BJ (cell line): ENCODE data around the gene SFTA2. TPM values are rescaled to one million over a fixed set of nuclear protein-coding genes. Genes with fewer than 3 reads are reported as not detected.

Source experiments
- CTCF ChIA-PET: fragments of 350-600 bp; formaldehyde crosslinking; extraction: SDS; loops from one replicate; lab custom pipeline; 2021; ENCODE audit warnings: antibody characterized with exemption, inconsistent platforms; lab: Yijun Ruan, JAX
- POLR2A ChIA-PET: fragments of 300-600 bp; sonication (Branson Sonifier 250); formaldehyde crosslinking; extraction: SDS; loops from one replicate; lab custom pipeline; 2021; ENCODE audit warnings: antibody characterized with exemption; lab: Charles Lee
- DNase-seq: peaks from one replicate; pipeline ENCODE4 v3.0.0-alpha.2; 2011; ENCODE audit warnings: low read depth
- H3K27me3 ChIP-seq: 2 replicates; pipeline ENCODE4 v1.6.0; 2011; ENCODE audit warnings: low read length; ENCODE audit not compliant: control insufficient read depth, insufficient read depth
- H3K36me3 ChIP-seq: 2 replicates; pipeline ENCODE4 v1.5.1; 2011; ENCODE audit warnings: low read length; ENCODE audit not compliant: control insufficient read depth, insufficient read depth
- H3K4me3 ChIP-seq: 2 replicates; pipeline ENCODE4 v1.5.1; 2011; ENCODE audit warnings: low read depth, mild to moderate bottlenecking, control low read depth, low read length
- polyA plus RNA-seq: library from polyadenylated mRNA; depleted of rRNA; stranded (reverse); fragments of >200 nt; gene quantifications from 2 replicates; pipeline ENCODE4 v1.2.3, GENCODE V29; 2011
- TF ChIP-seq, protein P1 (sequence below): IDR thresholded peaks from 2 replicates; pipeline ENCODE4 v1.5.1; 2011; ENCODE audit warnings: low read depth, mild to moderate bottlenecking, control low read depth, inconsistent platforms, low read length, moderate library complexity; ENCODE audit not compliant: insufficient read depth

The SFTA2 gene
- polyA plus RNA-seq, 1 experiment, result not detected

DNA sequence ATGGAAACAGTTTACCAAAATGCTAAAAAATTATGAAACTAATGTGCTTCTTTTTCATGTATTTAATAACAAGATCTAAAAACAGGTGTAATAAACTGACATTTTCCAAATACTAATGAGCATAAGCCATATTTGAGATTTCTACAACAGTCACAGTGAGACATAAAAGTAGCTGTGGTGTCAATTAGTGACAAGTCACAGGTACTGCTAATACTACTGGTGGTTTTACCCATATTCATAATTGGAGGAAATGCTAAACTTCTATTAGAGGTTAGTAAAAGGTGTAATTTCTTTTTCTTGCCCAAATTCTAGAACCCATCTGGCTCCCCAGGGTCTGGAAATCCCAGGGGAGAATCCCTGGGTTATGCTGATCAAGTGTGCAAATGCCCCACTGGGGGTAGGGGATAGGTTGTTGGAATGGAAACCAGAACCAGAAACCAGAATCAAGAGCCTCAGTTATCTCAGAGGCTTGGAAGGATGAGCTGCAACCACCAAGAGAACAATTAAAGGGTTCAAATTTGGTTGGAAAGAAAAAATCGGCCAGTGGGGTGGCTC lies 31.0 kb downstream of the SFTA2 start:
- no peak for DNase-seq
- ChIA-PET POLR2A (no interaction called here), CTCF (interaction anchor here (0.7 to 0.8 kb wide), 2 partner anchors 13 to 22 kb away, joined by 3 read pairs; partner anchors contain the start of gene VARS2)
- Histone ChIP-seq H3K36me3 (peaks cover 20% of the 10 kb centered on the region), H3K27me3 (no peaks in the 10 kb centered on the region), H3K4me3 (no peak overlapping the region)
- TF ChIP-seq, protein P1, sequence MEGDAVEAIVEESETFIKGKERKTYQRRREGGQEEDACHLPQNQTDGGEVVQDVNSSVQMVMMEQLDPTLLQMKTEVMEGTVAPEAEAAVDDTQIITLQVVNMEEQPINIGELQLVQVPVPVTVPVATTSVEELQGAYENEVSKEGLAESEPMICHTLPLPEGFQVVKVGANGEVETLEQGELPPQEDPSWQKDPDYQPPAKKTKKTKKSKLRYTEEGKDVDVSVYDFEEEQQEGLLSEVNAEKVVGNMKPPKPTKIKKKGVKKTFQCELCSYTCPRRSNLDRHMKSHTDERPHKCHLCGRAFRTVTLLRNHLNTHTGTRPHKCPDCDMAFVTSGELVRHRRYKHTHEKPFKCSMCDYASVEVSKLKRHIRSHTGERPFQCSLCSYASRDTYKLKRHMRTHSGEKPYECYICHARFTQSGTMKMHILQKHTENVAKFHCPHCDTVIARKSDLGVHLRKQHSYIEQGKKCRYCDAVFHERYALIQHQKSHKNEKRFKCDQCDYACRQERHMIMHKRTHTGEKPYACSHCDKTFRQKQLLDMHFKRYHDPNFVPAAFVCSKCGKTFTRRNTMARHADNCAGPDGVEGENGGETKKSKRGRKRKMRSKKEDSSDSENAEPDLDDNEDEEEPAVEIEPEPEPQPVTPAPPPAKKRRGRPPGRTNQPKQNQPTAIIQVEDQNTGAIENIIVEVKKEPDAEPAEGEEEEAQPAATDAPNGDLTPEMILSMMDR, result no peak

DNA sequence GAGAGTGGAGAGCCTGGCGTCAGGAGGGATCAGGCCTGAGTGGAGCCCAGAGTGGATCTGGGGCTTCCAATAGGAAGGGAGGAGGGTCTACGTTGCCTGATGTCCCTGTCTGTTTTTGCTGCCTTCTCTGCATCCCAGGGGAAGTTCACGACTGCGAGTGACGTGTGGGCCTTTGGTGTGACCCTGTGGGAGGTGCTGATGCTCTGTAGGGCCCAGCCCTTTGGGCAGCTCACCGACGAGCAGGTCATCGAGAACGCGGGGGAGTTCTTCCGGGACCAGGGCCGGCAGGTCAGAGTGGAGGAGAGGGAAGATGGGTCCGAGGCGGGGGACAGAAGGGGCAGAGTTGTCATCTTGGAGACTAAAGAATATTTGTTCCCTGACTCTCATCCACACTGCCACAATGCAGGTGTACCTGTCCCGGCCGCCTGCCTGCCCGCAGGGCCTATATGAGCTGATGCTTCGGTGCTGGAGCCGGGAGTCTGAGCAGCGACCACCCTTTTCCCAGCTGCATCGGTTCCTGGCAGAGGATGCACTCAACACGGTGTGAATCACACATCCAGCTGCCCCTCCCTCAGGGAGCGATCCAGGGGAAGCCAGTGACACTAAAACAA lies 33.1 kb downstream of the SFTA2 start:
- H3K36me3 ChIP-seq, result peaks cover 27% of the 10 kb centered on the region
- POLR2A ChIA-PET, result no interaction called here
- no peak for DNase-seq
- H3K27me3 ChIP-seq, result no peaks in the 10 kb centered on the region
- TF ChIP-seq, protein P1, result no peak
- no peak overlapping the region for H3K4me3 ChIP-seq
- CTCF ChIA-PET, result interaction anchor here (0.9 to 2.8 kb wide), 3 partner anchors 10 to 181 kb away, joined by 3 to 7 read pairs (median 3); no protein-coding TSS in a partner anchor

DNA sequence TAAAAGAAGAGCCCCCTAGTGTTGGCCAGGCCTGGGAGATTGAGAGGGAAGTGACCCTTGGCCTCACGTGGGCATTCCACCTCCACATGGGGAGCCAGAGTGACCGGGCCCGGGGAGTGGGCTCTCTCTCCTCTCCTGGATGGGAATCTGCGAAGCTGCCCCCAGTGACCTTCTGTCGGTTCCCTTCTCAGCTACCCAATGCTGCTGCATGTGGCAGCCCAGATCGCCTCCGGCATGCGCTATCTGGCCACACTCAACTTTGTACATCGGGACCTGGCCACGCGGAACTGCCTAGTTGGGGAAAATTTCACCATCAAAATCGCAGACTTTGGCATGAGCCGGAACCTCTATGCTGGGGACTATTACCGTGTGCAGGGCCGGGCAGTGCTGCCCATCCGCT lies 34.1 kb downstream of the SFTA2 start:
- no peak overlapping the region for H3K4me3 ChIP-seq
- DNase-seq, result no peak
- ChIA-PET CTCF (interaction anchor here (0.9 to 2.8 kb wide), 2 partner anchors 9 to 182 kb away, joined by 3 to 7 read pairs; no protein-coding TSS in a partner anchor), POLR2A (no interaction called here)
- H3K36me3 ChIP-seq, result peaks cover 31% of the 10 kb centered on the region
- TF ChIP-seq, protein P1, result no peak
- H3K27me3 ChIP-seq, result no peaks in the 10 kb centered on the region

DNA sequence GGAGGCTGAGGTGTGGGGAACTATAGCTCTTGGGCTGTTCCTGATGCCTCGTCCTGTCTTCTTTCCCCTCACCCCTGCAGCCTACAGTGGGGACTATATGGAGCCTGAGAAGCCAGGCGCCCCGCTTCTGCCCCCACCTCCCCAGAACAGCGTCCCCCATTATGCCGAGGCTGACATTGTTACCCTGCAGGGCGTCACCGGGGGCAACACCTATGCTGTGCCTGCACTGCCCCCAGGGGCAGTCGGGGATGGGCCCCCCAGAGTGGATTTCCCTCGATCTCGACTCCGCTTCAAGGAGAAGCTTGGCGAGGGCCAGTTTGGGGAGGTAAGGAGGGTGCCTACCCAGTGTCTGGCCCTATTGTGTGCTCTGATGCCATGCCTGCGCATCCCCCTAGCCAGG lies 35.4 kb downstream of the SFTA2 start:
- peaks cover 37% of the 10 kb centered on the region for H3K36me3 ChIP-seq
- CTCF ChIA-PET, result interaction anchor here (0.7 kb wide), 1 partner anchor 10 kb away, joined by 3 read pairs; no protein-coding TSS in a partner anchor
- TF ChIP-seq, protein P1, result no peak
- H3K27me3 ChIP-seq, result no peaks in the 10 kb centered on the region
- DNase-seq, result no peak
- no peak overlapping the region for H3K4me3 ChIP-seq
- POLR2A ChIA-PET, result no interaction called here

DNA sequence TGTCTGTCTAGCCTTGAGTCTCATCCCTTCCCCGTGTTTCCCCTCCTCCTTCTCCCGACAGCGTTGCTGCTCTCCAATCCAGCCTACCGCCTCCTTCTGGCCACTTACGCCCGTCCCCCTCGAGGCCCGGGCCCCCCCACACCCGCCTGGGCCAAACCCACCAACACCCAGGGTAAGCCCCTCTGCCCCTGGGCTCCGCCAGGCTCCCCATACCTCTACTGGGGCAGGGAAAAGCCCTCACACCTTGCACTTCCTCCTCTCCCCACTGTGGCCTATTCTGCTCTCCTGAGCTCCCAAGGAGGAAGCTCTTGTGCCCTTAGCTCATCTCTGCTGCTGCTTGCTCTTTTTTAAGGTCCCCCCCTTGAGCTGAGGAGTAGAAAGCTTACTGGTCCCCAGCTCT lies 36.6 kb downstream of the SFTA2 start:
- Histone ChIP-seq H3K27me3 (no peaks in the 10 kb centered on the region), H3K4me3 (no peak overlapping the region), H3K36me3 (peaks cover 40% of the 10 kb centered on the region)
- CTCF ChIA-PET, result interaction anchor here (0.9 to 1.0 kb wide), 2 partner anchors 52 to 192 kb away, joined by 3 read pairs; no protein-coding TSS in a partner anchor
- TF ChIP-seq, protein P1, result no peak
- POLR2A ChIA-PET, result no interaction called here
- no peak for DNase-seq
